Measurements from ENCODE around the gene CCM2L.

CCM2L gene

DNA sequence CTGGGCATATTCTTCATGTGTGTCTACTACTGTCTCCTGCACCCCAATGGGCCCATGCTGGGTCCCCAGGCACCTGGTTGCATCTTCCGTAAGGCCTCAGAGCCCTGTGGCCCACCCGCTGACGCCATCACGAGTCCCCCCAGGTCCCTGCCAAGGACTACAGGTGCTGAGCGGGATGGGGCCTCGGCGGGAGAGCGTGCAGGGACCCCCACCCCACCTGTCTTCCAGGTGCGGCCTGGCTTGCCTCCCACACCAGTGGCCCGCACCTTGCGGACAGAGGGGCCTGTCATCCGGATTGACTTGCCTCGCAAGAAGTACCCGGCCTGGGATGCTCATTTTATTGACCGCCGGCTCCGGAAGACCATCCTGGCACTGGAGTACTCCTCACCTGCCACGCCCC is 13.2 kb upstream of the CCM2L start:
- no peak for DNase-seq

DNA sequence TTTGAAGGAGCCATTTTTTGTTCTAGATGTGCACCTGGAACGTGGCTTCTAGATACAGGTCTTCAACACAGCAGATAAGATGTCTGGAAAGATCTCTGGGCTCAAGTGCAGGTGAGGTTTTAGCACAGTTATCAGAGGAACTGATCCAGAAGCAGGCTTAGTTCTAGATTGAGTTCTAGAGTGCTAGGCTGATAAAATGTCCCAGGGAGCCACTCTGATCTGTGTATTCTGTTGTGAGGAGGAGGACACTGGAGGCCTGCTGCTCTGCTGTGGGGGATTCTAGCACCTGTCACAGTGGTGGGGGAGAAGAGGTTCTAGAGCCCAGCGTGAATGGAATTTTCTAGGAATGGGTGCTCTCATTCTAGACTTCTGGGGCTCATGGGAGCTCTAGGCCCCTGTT is 12.0 kb upstream of the CCM2L start:
- no peak for DNase-seq

DNA sequence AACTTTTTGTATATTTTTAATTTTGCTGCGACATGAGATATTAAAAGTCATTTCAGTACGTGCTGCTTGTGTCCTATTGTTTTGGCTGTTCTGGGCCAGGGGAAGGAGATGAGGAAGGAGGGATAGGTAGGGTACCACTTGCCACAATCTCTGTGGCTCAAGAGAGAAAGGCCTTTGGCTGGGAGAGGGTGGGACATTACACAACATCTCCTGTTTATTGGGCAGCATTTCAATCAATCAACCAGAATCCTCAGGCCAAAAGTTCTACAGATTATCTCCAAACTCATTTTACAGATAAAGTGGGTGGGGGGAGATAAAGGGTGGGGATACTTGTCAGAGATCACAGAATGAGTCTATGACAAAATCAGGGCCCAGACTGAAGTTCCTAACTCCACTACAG is 6.9 kb upstream of the CCM2L start:
- no peak for DNase-seq

DNA sequence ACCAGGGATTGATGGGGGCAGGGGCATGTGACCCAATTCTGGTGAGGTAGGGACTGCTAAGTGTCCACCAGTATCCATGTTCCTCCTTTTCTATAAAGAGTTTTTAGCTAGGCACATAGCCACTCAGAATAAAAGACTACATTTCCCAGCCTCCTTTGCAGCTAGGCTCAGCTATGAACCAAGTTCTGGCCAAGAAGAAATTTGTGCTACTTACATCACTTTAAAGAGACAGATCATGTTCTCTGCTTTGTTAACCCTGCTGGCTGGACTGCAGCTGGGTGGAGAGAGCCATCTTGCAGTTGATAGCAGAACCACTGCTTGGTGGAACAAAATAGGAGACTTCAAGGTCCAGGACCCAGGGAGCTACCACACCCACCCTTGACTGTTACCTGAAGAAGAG is 5.3 kb upstream of the CCM2L start:
- DNase-seq: peak; percentile 55

DNA sequence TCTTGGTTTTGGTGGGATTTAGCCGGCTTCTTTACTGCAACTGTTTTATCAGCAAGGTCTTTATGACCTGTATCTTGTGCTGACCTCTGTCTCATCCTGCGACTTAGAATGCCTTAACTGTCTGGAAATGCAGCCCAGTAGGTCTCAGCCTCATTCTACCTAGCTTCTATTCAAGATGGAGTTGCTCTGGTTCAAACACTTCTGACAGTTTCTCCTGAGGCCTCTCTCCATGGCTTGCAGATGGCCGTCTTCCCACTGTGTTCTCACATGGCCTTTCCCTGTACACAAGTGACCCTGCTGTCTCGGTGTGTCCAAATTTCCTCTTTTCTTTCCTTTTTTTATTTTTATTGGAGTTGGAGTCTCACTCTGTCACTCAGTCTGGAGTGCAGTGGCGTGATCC is 4.2 kb upstream of the CCM2L start:
- DNase-seq: no peak

DNA sequence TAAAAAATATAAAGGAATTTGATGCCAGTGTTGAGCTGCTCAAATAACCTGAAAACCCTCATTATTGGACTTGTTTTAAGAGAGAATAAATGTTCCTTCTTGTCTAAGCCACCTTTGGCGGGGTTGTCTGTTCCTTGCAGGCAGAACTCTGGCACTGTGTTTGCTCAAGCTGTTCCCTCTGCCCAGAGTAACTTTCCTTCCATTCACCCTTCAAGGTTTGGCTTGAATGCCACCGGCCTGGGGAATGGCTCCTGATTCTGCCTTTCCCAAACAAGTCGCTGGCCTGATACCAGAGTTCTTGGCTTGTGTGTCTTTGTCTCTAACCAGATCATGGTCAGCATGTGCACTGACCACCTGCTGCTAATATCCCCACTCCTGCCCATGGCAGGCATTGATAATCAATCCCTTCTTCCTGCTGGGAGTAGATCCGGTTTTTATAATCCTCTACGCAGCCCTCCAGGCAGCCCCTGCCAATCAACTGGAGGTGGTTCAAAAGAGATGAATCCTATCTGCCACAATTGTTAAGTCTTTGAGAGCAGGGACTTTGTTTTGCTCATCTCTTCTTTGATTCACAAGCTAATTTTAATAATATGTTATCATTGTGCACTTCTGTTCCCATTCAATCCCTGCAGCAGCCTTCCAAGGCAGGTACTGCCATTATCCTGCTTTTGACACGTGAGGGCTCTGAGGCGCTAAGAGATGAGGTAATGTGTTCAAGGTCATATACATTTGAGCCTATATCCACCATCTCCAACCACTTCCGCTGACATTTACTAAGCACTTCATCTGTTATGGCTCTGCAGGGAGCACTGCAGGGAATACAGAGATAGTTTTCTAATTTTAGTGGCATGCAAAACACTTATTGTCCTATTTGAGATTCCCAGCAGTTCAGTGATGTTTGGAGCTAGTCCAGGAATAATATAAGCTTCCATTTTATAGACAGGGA is 3.1 kb upstream of the CCM2L start:
- no peak for DNase-seq

DNA sequence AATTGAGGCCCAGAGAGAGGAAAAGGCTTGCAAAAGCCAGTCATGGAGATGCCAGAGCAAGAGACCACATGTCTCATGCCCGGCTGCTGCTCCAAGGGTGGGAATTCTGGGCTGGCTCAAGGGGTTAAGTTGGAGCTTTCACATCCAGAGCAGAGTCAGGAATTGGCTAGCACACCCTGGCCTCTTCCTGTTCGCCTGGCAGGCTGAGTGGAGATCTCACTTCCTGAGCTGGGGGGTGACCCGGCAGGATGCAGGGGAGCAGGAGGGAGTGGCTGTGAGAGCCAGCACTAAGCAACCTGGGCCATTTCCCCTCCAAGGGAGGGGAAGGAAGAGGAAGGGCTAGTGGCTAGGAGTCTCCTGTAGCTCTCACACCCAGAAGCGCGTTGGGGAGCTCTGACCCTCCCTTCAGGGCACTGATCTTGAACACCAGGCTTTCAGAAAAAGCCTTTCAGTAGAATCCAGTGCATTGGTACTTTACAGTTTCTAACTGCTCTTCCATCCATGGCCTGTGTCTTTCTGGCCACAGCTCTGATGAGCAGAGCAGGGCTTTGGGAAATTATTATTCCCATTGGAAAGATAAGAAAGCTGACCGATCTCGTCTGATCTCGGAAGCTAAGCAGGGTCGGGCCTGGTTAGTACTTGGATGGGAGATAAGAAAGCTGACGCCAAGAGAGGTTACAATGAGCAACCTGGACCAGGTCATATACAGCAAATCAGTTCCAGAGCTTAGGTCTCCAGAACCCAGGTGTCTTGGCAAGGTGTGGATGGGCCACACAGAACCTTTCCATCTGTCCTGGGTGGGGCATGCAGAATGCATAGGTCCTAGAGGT is 2.2 kb upstream of the CCM2L start:
- DNase-seq: no peak

DNA sequence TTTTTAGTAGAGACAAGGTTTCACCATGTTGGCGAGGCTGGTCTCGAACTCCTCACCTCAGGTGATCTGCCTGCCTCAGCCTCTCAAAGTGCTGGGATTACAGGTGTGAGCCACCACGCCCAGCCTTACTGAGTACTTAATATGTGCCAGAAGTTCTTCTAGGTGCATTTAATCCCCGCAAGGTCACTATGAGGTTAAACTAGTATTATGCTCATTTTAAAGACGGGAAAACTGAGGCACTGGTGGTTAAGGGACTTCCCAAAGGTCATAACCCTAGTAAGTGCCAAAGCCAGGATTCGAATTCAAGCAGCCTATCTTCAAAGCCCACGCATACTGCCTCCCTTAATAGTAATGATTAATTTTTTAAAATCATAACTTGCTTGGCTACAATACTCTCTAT is 674 bp upstream of the CCM2L start:
- DNase-seq: no peak

DNA sequence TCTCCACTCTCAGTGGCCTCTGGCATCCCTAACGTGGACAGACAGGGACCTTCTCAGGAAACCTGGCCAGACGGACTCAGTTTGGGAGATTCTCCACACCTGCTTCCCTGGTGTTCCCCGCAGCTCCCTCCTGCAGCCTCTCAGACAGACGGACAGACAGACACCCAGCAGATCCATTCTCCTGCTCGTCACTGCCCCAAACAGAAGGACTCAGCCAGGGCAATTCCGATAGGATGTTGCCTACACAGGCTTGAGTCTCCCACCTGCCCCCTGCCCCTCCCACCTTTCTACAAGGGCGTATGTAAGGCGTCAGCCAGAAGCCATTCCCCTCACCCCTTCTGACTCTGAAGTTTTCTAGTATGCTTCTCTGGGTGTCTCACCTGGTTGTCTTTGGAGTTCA is 428 bp downstream of the CCM2L start:
- DNase-seq: no peak

DNA sequence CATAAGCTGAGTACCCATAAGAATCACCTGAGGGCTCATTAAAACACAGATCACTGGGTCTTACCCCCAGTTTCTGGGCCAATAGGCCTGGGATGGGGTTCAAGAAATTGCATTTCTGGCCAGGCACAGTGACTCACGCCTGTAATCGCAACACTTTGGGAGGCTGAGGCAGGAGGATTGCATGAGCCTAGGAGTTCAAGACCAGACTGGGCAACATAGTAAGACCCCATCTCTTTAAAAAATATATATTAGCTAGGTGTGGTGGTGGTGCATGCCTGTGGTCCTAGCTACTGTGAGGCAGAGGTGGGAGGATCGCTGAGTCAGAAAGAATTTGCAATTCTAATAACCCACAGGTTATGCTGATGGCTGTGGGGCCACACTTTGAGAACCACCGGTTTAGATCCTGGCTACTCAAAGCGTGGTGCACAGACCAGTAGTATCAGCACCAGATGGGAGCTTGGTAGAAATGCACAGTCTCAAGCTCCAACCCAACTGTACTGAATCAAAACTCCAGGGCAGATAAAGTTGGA is 2.0 kb downstream of the CCM2L start:
- no peak for DNase-seq

DNA sequence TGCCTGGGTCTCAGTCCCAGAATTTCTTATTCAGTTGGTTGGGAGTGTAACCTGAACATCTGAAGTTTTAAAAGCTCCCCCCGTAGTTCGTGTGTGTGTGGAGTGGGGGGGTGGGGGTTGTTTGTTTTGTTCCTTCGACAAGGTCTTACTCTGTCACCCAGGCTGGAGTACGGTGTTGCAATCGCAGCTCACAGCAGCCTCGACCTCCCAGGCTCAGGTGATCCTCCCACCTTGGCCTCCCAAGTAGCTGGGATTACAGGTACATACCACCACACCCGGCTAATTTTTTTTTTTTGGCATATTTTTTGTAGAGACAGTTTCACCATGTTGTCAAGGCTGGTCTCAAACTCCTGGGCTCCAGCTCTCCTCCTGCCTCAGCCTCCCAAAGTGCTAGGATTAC is 3.1 kb downstream of the CCM2L start:
- no peak for DNase-seq

DNA sequence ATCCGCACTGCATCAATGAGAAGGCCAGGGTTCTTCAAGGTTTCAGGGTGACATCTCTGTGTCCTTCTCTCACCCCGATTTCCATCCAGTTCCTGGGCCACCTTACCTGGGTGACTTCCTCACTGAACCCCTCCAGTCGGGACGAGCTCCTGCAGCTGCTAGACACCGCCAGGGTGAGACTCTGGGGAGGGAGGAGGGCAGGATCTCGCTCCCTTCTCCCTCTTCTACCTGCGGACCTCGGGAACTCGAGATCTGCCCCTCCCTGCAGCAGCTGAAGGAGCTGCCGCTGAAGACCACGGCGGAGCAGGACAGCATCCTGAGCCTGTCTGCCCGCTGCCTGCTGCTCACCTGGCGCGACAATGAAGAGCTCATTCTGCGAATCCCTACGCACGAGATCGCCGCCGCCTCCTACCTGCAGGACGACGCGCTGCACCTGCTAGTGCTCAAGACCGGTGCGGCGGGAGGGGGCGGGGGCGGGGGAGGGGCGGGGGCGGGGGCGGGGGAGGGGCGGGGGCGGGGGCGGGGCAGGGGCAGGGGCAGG is 7.5 kb downstream of the CCM2L start:
- peak; percentile 22 for DNase-seq

DNA sequence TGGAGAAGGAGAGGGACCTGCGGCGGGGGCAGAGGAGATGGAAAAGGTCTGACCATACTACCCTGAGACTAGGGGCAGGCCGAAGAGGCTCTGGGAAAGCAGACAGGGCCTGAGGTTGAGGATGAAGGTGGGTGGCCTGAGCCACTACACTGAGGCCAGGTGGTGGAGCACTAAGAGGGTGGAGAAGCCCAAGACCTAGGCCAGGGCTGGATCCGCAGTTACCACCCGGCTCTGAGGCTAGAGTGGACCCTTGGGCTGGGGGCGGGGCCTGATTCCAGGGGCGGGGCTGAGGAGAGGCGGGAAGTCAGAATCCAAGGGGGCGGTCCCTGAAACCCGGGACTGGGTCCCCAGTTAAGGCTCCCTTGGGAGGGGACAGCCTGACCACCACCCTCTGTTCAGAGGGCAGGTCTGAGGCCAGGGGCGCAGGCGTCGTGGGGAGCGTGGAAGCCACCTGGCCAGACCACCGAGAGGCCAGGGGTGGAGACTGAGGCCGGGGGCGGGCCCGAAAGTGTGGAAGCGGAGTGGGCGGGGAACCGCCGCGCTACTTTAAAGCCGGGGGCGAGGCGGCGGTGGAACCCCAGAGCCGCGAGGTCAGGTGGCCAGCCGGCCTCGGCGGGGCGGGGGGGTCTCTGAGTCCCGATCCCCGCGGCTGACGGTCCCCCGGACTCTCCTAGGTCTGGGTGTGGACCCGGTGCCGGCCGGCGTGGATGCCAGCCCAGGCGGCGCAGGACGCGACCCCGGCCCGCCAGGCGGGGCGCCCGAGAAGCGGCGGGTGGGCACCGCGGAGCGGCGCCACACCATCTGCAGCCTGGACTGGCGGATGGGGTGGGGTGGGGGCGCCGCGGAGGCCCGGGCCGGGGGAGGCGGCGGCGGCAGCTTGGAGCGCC is 8.3 kb downstream of the CCM2L start:
- peak; percentile 41 for DNase-seq

DNA sequence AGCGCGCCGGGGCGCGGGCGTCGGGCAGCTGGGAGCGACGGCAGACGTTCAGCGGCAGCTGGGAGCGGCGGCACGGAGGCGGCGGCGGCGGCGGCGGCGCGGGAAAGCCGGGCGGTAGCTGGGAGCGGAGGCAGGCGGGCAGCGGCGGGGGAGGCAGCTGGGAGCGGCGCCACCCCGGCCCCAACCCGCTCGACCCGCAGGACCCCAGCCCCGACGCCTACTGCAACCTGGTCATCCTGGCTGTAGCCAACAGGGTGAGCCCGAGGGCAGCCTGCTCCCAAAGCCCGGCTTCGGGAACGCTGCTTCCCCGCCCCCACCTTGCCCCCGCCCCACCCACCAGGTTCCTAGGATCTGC is 8.9 kb downstream of the CCM2L start:
- no peak for DNase-seq

DNA sequence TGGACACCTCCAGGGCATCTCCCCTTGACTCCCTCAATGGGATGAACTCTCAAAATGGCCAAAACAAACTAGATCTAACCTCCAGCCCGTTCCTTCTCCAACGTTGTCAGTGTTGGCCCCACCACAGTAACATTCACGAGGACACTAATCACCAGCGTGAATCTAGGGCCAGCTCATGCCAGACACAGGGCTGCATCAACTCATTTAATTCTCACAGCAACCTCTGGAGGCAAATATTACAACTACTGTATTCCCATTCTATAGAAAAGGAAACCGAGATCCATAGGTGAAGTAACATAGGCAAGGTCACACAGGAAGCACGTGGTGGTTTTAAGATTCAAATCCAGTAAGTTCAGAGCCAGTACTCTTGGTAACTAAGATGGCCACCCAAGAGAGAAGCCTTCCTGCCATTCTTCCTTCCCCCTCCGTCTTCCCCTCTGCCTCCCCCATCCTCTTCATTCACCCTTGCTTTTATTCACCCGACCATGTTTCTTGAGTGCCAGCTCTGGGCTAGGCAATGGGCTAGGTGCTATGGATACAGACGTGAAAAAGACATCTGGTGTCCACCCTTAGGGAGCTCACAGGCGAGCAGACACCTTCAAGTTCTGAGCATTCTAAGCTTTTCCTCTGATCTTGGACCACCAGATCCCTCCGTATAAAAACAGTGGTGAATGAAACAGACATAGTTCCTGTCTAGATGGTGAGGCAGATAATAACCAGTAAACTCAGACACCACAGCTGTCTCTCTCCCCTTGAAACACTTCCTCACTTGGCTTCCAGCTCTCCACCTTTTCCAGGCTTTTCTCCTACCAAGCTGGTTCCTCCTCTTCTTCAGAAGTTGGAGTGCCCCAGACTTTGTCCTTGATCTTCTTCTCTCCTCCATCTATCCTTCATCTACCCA is 9.6 kb downstream of the CCM2L start:
- no peak for DNase-seq

DNA sequence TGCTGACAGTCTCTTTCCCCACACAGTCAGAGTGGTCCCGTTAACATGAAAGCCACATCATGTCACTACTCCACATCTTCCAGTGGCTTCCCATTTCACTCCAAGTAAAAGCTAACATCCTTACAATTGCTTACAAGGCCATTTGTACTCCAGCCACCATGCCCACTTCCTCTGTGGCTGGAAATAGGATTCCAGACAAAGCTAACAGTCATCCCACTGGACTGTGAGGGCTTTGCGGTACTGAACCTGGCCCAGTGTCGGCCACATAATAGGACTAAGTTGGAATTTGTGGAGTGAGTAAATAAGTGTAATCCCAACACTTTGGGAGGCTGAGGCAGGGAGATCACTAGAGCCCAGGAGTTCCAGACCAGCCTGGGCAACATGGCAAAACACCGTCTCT is 10.9 kb downstream of the CCM2L start:
- no peak for DNase-seq

DNA sequence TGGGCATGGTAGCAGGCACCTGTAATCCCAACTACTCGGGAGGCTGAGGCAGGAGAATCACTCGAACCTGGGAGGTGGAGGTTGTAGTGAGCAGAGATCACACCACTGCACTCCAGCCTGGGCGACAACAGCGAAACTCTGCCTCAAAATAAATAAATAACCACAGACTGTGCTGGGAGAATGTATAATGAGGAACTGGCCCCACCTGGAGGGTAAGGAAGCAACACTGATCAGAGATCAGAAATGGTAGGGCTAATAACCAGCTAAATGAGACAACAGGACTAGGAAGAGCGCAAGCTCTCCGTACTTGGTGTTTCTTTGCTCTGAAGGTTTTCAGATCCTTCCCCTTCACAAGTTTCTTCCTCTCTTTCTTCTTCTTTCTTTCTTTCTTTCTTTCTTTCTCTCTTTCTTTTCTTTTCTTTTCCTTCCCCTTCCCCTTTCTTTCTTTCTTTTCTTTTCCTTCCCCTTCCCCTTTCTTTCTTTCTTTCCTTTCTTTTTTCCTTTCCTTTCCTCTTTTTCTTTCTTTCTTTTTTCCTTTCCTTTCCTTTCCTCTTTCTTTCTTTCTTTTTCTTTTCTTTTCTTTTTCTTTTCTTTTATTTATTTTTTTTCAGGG is 14.6 kb downstream of the CCM2L start:
- DNase-seq: peak; percentile 9

DNA sequence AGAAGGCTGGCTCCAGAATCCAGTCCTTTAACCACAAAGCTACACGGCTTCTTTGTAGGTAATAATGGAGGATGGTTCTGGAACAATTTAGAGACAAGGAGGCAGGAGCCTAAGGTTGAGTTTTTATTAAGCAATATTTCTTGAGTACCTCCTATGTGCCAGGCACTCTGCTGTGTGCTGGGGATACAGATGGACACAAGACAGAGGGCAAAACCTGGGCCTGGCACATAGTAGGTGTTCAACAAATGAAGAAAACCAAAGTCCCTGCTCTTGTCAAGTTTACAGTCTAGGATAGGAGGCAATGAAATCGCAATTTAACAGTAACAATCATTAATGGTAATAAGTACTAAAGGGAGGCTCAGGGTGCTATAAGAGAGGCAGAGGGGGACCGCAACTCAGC is 17.4 kb downstream of the CCM2L start:
- DNase-seq: no peak

DNA sequence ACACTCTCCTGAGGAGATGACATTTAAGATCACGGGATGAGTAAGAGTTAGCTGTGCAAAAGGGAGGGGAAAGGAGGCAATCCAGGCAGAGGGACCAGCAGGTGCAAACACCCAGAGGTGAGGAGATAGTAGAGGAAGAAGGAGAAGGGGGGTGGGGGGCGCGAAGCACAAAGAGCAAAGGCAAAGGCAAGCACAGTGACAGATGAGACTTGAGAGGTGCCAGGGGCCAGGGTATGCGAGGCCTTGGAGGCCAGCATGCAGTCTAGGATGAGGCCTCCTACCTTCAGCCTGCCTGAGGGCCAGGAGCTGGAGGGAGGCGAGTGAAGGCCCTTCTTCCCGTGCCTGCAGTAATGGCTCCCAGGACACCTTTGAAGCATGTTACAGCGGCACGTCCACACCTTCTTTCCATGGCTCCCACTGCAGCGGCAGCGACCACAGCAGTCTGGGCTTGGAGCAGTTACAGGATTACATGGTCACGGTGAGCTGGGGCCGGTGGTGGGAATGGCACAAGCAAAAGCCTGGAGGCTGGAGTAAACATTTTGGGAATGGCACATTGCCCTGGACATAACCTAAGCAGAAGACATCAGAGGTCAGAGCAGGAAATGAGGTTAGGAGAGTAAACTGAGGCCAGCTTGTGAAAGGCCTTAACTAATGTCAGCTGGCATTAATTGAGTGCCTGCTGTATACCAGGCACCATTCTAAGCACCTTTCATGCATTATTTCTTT is 18.6 kb downstream of the CCM2L start:
- no peak for DNase-seq

DNA sequence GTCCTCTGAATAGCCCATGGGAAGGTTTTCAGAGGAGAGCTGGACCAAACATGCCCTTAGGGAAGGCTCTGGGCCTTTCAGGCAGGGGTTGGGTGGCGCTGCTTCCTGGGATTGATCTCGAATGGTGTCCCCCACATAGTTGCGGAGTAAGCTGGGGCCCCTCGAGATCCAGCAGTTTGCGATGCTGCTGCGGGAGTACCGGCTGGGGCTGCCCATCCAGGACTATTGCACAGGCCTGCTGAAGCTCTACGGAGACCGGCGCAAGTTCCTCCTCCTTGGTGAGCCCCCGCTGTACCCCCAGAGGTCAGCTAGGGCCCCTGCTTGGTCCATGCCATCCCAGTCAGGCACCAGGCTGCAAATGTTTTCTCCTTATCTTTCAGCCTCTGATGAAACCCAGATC is 19.3 kb downstream of the CCM2L start:
- DNase-seq: no peak
